G401 (cell line): ENCODE data around the gene LHFPL5. TPM values are rescaled to one million over a fixed set of nuclear protein-coding genes. Genes with fewer than 3 reads are reported as not detected.

Source experiments
- DNase-seq: peaks from one replicate; pipeline ENCODE4 v3.0.0-alpha.2; 2015; ENCODE audit warnings: low spot score
- in situ Hi-C: cut with HindIII; loops from 2 replicates; pipeline ENCODE4 v1.10.0; 2016; ENCODE audit warnings: low sequenced_read_pairs, mixed read lengths
- total RNA-seq: library from RNA; depleted of rRNA; stranded (reverse); fragments of >200 nt; shearing (Covaris generic); gene quantifications from 2 replicates; pipeline ENCODE4 v1.2.3, GENCODE V29; 2014; rRNA removed

LHFPL5 gene
- total RNA-seq, 1 experiment from 2014 or later, result not detected

DNA sequence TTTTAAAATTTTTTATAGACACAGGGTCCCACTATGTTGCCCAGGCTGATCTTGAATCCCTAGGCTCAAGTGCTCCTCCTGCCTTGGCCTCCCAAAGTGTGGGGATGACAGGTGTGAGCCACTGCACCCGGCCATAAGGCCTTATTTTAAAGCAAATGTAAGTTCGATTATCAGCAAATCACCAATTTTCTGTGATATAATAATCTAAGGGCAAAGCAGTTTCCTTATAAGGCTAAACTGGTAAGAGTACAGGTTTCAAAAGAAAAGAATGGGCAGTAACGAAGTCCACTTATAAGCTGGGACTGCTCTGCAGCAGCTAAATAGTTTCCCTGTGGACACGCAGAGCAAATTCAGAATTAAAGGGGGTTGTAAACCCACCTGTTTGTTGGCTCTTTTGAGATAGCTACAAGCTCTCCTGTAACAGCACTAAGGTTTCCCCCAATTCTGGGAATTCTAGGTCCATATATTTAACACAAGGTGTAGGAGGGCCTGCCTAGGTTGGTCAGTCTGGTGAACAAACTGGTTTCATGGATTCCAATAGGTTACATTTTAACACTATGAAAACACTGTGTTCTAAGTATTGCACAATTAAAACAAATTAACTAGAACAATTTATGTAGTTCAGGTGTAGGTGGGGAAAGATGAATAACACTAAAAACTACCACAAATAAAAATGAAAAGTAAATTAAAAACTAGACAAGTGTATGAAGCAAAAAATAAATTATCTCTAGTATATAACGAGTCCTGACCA lies 26.3 kb downstream of the LHFPL5 start:
- no peak for DNase-seq

DNA sequence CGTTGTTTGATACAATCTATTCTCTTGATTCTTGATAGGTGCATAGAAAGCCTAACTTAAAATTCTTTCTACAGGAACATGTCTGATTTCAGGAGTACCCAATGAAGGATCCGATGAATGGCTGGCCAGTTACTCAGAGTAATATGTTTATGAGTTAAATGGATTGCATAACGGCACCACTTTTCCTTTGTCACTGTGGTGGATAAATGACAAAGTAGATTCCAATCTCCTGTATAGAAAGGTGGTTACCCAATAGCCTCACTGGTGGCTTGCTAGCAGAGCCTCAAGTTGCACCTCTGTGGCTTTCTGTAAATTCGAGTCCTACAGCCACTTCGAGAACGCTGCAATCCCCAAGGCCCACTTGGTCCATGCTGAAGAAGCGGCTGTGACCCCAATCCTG lies 28.4 kb downstream of the LHFPL5 start:
- no peak for DNase-seq
- in situ Hi-C loops, result no loop called here

More for the DNA sequence above, 26.3 kb downstream of the LHFPL5 start:
- in situ Hi-C loops, result no loop called here

DNA sequence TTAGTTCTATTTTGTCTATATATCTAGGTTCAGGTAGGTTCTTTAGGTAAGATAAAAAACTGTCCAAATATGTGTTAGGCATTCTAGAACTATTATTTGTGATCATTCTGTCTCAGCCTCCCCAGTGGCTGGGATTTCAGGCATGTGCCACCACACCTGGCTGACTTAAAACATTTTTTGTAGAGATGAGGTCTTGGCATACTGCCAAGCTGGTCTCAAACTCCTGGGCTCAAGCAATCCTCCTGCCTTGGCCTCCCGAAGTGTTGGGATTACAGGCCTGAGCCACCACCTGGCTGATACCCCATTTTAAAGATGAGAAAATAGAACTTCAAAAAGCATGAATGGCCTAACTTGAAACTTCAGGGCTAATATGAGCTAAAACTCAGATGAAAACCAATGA lies 33.9 kb downstream of the LHFPL5 start:
- DNase-seq, result no peak
- in situ Hi-C loops, result no loop called here

DNA sequence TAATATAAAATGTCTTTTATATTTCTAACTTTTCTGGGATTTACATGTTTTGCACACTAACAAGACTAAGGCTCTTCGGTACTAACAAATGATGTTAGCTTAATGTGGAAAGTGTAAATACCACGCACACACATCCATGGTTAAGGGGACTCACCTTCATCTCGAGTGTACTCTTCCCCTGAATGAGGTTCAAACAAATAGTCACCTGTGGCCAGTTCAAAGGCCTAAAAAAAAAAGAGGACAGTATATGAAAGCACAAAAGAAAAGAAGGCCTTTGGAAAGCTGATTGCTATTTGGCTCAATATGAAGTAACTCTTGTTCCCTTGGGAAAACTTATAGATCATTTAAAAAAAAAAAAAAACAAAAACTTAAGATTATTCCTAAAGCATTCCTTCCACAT lies 37.2 kb downstream of the LHFPL5 start:
- in situ Hi-C loops, result no loop called here
- DNase-seq, result no peak

DNA sequence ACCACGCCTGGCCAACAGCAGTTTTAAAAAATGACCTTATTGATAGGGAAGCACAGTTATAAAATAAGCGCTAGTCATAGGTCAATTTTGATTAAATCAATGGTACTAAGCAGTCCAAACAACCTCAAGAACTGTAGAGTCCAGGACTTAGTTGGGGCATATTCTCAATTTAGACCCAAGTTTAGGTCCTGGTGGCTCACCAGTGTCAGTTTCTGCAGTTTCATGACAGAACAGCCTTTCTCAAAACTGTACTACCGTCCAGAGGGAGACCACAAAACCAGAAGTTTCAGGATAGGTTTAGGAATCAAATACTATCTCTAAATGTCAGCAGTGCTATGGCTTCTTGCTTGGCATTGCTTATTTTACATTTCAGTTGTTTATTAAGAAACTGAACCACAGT lies 39.1 kb downstream of the LHFPL5 start:
- in situ Hi-C loops, result no loop called here
- no peak for DNase-seq

DNA sequence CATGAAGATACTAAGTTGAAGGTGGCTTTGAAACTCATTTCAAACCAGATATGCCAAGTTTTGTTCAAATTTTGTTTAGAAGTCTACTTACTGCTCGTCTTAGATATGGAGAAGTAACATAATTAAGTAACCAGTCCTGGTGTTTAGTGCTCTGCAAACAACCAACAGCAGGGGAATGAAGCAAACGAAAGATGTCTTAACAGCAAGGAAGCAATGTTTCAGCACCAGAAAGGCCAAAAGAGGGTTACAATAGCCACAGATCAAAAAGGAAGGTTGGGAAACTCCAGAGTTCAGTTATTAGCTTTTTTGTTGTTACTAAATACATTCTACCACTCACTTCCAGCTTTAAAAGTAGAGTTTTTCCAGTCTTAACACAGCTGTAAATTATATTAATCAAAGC lies 45.1 kb downstream of the LHFPL5 start:
- in situ Hi-C loops, result no loop called here

DNA sequence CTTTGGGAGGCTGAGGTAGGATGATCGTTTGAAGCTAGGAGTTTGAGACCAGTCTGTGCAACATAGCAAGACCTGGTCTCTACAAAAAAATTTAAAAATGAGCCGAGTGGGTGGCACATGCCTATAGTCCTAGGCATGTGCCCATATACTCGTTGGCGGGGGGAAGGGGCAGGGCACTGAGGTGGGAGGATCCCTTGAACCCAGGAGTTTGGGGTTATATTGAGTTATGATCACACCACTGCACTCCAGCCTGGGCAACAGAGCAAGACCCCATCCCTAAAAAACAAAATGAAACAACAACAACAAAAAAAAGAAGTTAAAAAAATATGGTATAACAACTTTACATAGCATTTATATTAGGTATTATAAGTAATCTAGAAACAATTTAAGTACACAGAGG lies 47.8 kb downstream of the LHFPL5 start:
- in situ Hi-C loops, result no loop called here
- no peak for DNase-seq

More for the DNA sequence above, 45.1 kb downstream of the LHFPL5 start:
- no peak for DNase-seq

DNA sequence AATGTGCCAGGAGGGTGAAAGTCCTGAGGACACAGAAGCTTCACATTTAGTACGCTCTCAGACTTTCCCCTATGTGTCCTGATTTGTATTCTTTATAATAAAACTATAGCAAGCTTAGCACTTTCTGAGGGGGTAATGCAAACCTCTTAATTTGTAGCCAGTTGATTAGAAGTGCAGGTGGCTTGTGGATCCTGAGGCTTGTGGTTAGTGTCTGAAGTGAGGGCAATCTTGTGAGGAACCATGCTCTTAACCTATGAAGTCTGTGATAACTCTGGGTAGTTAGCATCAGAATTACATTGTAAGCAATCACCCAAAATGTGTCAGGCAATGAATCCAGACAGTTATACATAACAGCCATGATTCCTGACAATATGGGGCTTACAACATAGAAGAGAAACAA lies 51.1 kb downstream of the LHFPL5 start:
- in situ Hi-C loops, result loop anchor here (5.0 kb wide), 1 partner anchor 59 kb away; the partner anchor contains the start of gene CLPS
- no peak for DNase-seq

DNA sequence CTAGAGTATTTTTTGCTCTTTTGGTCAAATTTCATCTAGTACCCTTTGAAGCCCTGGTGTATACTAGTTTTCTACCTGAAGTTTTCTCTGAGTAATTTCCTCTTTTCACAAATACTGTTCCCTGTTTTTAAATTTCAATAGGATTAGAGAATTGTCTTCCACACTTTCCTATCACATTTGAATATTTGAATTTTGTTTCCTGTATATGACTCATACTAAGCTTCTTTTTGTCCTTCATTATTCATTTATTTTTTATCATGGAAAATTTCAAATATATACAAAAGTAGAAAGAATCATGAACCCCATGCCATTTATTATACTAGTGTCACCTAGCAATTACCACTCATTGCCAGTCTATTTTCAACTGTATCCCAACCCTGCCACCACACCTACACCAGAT lies 52.7 kb downstream of the LHFPL5 start:
- DNase-seq, result no peak
- in situ Hi-C loops, result loop anchor here (5.0 kb wide), 1 partner anchor 61 kb away; the partner anchor contains the start of gene CLPS

DNA sequence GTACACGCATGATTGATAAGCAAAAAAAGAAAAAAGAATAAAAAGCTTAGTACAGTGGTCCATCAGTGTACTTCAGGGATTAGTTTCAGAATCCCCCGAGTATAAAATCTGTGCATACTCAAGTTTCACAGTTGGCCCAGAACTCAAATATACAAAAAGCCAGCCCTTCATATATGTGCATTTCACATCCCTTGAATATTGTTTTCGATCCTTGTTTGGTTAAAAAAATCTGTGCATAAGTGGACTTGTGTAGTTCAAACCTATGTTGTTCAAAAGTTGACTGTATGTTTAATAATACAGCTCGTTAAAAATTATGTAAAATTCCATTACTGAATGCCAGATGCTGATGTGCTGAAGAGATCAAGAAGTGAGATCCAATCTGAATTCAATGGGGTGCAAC lies 54.2 kb downstream of the LHFPL5 start:
- in situ Hi-C loops, result loop anchor here (5.0 kb wide), 1 partner anchor 62 kb away; the partner anchor contains the start of gene CLPS
- no peak for DNase-seq

Other genes with a start within 250 kb of the LHFPL5 start
- gene FKBP5, start 116.4 kb upstream of the LHFPL5 start, total RNA-seq, result 29.4 and 33.5 TPM in 2 replicates
- 0.68 TPM in 1 of 2 replicates, not detected in the other for gene ARMC12, start 68.3 kb upstream of the LHFPL5 start, total RNA-seq
- not detected in 2 replicates for gene CLPSL2, start 28.8 kb upstream of the LHFPL5 start, total RNA-seq
- not detected in 2 replicates for gene CLPSL1, start 24.3 kb upstream of the LHFPL5 start, total RNA-seq
- gene CLPS, start 8.0 kb upstream of the LHFPL5 start, total RNA-seq, result not detected in 2 replicates
- 28.9 and 39.9 TPM in 2 replicates for gene SRPK1, start 115.7 kb downstream of the LHFPL5 start, total RNA-seq
- gene SLC26A8, start 219.3 kb downstream of the LHFPL5 start, total RNA-seq, result not detected in 2 replicates
- 29.5 and 32.9 TPM in 2 replicates for gene MAPK14, start 222.5 kb downstream of the LHFPL5 start, total RNA-seq